Effector memory CD4-positive, alpha-beta T cell (primary cell): ENCODE measurements around the gene IGLON5.

Experiments
- DNase-seq, 3 donors: peaks; one replicate each; pipeline ENCODE4 v3.0.0-alpha.2; 2020
- H3K27ac ChIP-seq: 2 replicates; pipeline ENCODE4 v1.7.0; 2013; ENCODE audit warnings: mild to moderate bottlenecking, low read length, moderate library complexity; ENCODE audit not compliant: insufficient read depth, poor library complexity, severe bottlenecking
- H3K27me3 ChIP-seq: replicated peaks from 2 replicates; pipeline ENCODE4 v1.7.0; 2013; ENCODE audit warnings: mild to moderate bottlenecking, low read length; ENCODE audit not compliant: insufficient read depth, control insufficient read depth, poor library complexity, severe bottlenecking
- H3K36me3 ChIP-seq: 2 replicates; pipeline ENCODE4 v1.7.0; 2013; ENCODE audit warnings: mild to moderate bottlenecking, low read length, moderate library complexity; ENCODE audit not compliant: control insufficient read depth, insufficient read depth
- H3K4me1 ChIP-seq: 2 replicates; pipeline ENCODE4 v1.7.0; 2013; ENCODE audit warnings: low read length, mild to moderate bottlenecking; ENCODE audit not compliant: control insufficient read depth, insufficient read depth, poor library complexity, severe bottlenecking
- H3K4me3 ChIP-seq: 2 replicates; pipeline ENCODE4 v1.7.0; 2013; ENCODE audit warnings: low read length, low read depth, mild to moderate bottlenecking; ENCODE audit not compliant: insufficient read depth, poor library complexity, severe bottlenecking
- H3K9me3 ChIP-seq: 2 replicates; pipeline ENCODE4 v1.7.0; 2013; ENCODE audit warnings: mild to moderate bottlenecking, low read length, moderate library complexity; ENCODE audit not compliant: control insufficient read depth

The IGLON5 gene

DNA sequence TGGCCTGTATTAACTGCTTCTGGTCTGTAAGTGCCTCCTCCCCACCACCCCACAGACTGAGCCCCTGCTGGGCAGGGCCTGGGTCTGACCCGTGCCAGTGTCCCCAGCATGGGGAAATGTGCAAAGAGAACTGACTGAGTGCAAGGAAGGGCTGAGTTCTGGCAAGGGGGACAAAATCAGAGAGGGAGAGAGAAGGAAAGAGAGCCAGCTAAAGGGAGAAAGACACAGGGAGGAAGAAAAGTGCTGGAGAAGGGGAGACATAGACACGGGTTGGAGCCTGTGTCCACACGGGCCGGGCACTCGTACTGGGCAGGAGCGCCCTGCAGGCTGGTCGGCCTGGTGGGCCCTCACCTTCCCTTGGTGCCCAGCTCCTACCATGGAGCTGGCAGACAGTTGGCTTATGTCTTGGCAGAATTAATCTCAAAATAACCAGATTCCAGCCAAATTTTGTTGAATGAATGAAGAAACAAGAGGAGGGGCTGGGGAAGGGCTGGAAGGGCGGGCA lies 59.8 kb downstream of the IGLON5 start:
- no peak for DNase-seq
- no peak overlapping the region for H3K4me3 ChIP-seq
- no peak overlapping the region for H3K27ac ChIP-seq
- no peaks in the 10 kb centered on the region for H3K36me3 ChIP-seq
- no peaks in the 10 kb centered on the region for H3K27me3 ChIP-seq
- no peaks in the 10 kb centered on the region for H3K9me3 ChIP-seq
- peaks cover 52% of the 10 kb centered on the region for H3K4me1 ChIP-seq

GRCh38 chr19:51372021-51372648 lies 60.7 kb downstream of the IGLON5 start:
- no peak overlapping the region for H3K4me3 ChIP-seq

GRCh38 chr19:51372649-51373504 lies 61.4 kb downstream of the IGLON5 start, which contains the start of gene NKG7:
NKG7 (minus strand) TSS chr19:51372654; CDS start chr19:51372535, 119 bp downstream.
- H3K4me3 ChIP-seq = no peak within 1 kb of the TSS
- peaks cover 40% of the 10 kb centered on the region for H3K4me1 ChIP-seq
- DNase-seq = peak; percentile 25 to 68 (median 50)

More at GRCh38 chr19:51372021-51372648, 60.7 kb downstream of the IGLON5 start:
- no peaks in the 10 kb centered on the region for H3K27me3 ChIP-seq
- H3K4me1 ChIP-seq = peaks cover 47% of the 10 kb centered on the region
- H3K27ac ChIP-seq = peak overlapping the region; percentile 64
- no peak for DNase-seq
- no peaks in the 10 kb centered on the region for H3K36me3 ChIP-seq
- no peaks in the 10 kb centered on the region for H3K9me3 ChIP-seq

DNA sequence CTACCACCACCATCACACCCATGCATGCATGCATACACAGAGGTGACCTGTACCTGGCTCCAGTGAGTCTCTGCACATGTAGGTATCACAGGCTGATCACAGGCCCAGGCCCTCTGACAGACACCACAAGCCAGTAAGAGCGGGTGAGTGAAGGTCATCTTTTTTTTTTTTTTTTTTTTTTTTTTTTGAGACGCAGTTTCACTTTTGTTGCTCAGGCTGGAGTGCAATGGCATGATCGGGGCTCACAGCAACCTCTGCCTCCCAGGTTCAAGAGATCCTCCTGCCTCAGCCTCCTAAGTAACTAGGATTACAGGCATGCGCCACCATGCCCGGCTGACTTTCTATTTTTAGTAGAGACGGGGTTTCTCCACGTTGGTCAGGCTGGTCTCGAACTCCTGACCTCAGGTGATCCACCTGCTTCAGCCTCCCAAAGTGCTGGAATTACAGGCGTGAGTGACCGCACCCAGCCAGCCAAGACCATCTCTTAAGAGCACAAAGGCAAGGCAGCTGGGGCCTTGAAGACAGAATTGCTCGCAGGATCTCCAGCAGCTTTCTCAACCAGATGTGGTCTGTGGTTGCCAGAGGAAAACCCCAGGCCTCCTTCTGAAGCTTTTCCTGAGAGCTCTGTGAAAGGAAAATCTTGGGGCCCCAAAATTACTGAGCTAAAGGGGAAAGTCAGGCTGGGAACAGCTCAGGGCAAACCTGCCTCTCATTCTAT lies 64.2 kb downstream of the IGLON5 start:
- H3K27me3 ChIP-seq = no peaks in the 10 kb centered on the region
- no peak overlapping the region for H3K4me3 ChIP-seq
- H3K27ac ChIP-seq = peak overlapping the region; percentile 42
- H3K9me3 ChIP-seq = no peaks in the 10 kb centered on the region
- peak; percentile 11 to 36 (median 25) for DNase-seq
- no peaks in the 10 kb centered on the region for H3K36me3 ChIP-seq
- peaks cover 36% of the 10 kb centered on the region for H3K4me1 ChIP-seq

More at GRCh38 chr19:51372649-51373504, 61.4 kb downstream of the IGLON5 start, which contains the start of gene NKG7:
- Histone ChIP-seq H3K27me3 (no peaks in the 10 kb centered on the region), H3K27ac (peak within 1 kb of the TSS; percentile 64), H3K9me3 (no peaks in the 10 kb centered on the region), H3K36me3 (no peaks in the 10 kb centered on the region)

GRCh38 chr19:51377422-51377821 lies 66.0 kb downstream of the IGLON5 start:
- Histone ChIP-seq H3K27me3 (no peaks in the 10 kb centered on the region), H3K36me3 (no peaks in the 10 kb centered on the region), H3K27ac (no peak overlapping the region), H3K4me1 (peaks cover 19% of the 10 kb centered on the region), H3K4me3 (no peak overlapping the region), H3K9me3 (no peaks in the 10 kb centered on the region)
- no peak for DNase-seq

DNA sequence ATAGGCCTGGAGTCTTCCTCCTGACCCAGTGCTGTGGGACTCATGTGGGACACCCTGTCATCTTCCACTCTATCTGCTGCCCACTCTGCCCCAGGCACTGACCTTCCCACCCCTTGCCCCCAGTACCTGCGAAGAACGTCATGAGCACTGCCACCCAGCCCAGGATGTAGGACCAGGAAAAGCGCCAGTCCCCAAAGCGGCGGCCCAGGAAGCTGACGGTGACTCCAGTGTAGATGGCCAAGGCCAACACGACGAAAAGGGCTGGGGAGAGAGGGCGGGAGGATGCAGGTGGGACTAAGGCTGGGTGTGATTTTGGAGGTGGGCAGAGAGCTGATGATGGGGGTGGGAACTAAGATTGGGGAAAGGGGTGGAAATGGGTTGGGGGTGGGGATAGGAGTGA lies 68.9 kb downstream of the IGLON5 start:
- Histone ChIP-seq H3K9me3 (no peaks in the 10 kb centered on the region), H3K36me3 (no peaks in the 10 kb centered on the region), H3K4me3 (no peak overlapping the region), H3K27ac (no peak overlapping the region), H3K27me3 (no peaks in the 10 kb centered on the region), H3K4me1 (peaks cover 2% of the 10 kb centered on the region)
- no peak for DNase-seq
